PC-9 (cell line): ENCODE data around the gene CRIP2. TPM values are rescaled to one million over a fixed set of nuclear protein-coding genes. Genes with fewer than 3 reads are reported as not detected.

ENCODE experiments used
- BruUV-seq: library from RNA; stranded (reverse); fragments of 400-500 nt; replicated peaks from 2 replicates; lab custom pipeline; 2021; lab: Mats Ljungman, UMichigan
- CTCF ChIA-PET: fragments of 300-600 bp; sonication (Branson Sonifier 250); formaldehyde crosslinking; loops from one replicate; lab custom pipeline; 2022; ENCODE audit warnings: antibody characterized with exemption; lab: Charles Lee
- POLR2A ChIA-PET: fragments of 300-600 bp; sonication (Branson Sonifier 250); formaldehyde crosslinking; loops from one replicate; lab custom pipeline; 2022; ENCODE audit warnings: antibody characterized with exemption; ENCODE audit not compliant: unreplicated experiment; lab: Charles Lee
- DNase-seq, 2 experiments: peaks; one replicate each; pipeline versions ENCODE4 v3.0.0 to v3.0.0-alpha.2; 2015 to 2022; ENCODE audit warnings: mixed read lengths in 1 of 2
- H2AFZ ChIP-seq: fragments of 200-600 bp; sonication (generic); 2 replicates; pipeline ENCODE4 v1.8.1; 2017; ENCODE audit warnings: antibody characterized with exemption
- H3F3A ChIP-seq: fragments of 200-600 bp; sonication (generic); 2 replicates; pipeline ENCODE4 v1.8.1; 2017; ENCODE audit warnings: antibody characterized with exemption, mild to moderate bottlenecking, low read depth; ENCODE audit not compliant: insufficient read depth
- H3K27ac ChIP-seq: fragments of 200-600 bp; sonication (generic); 2 replicates; pipeline ENCODE4 v1.6.1; 2016; ENCODE audit warnings: mixed run types
- H3K27me3 ChIP-seq: fragments of 200-600 bp; sonication (generic); 2 replicates; pipeline ENCODE4 v1.6.1; 2016; ENCODE audit warnings: low read depth, mixed run types; ENCODE audit not compliant: insufficient read depth
- H3K36me3 ChIP-seq: fragments of 200-600 bp; sonication (generic); 2 replicates; pipeline ENCODE4 v1.6.1; 2016; ENCODE audit warnings: low read depth, mixed run types
- H3K4me1 ChIP-seq: fragments of 200-600 bp; sonication (generic); replicated peaks from 2 replicates; pipeline ENCODE4 v1.6.1; 2016; ENCODE audit warnings: mixed run types; ENCODE audit not compliant: insufficient read depth
- H3K4me2 ChIP-seq: fragments of 200-600 bp; sonication (generic); 2 replicates; pipeline ENCODE4 v1.6.1; 2017; ENCODE audit warnings: mixed run types
- H3K4me3 ChIP-seq: fragments of 200-600 bp; sonication (generic); 2 replicates; pipeline ENCODE4 v1.6.1; 2016; ENCODE audit warnings: mixed run types
- H3K79me2 ChIP-seq: fragments of 200-600 bp; sonication (generic); 2 replicates; pipeline ENCODE4 v1.6.1; 2017; ENCODE audit warnings: low read depth, mixed run types
- H3K9me2 ChIP-seq: fragments of 200-600 bp; sonication (generic); 2 replicates; pipeline ENCODE4 v1.8.1; 2017; ENCODE audit warnings: mild to moderate bottlenecking; ENCODE audit not compliant: insufficient read depth
- H3K9me3 ChIP-seq: fragments of 200-600 bp; sonication (generic); 2 replicates; pipeline ENCODE4 v1.8.1; 2016; ENCODE audit warnings: low read depth; ENCODE audit not compliant: insufficient read depth
- H4K20me1 ChIP-seq: fragments of 200-600 bp; sonication (generic); 2 replicates; pipeline ENCODE4 v1.8.1; 2017; ENCODE audit not compliant: insufficient read depth
- CTCF ChIP-seq: fragments of 200-600 bp; sonication (generic); conservative IDR thresholded peaks from 2 replicates; pipeline ENCODE4 v1.6.1; 2017; ENCODE audit warnings: mixed run types, antibody characterized with exemption, mild to moderate bottlenecking, moderate library complexity
- EZH2 ChIP-seq: fragments of 200-600 bp; sonication (generic); IDR thresholded peaks from 2 replicates; pipeline ENCODE4 v1.8.0; 2017; ENCODE audit warnings: antibody characterized with exemption, low read depth
- intact Hi-C: fragments of 100-400 bp; cut with micrococcal nuclease; formaldehyde crosslinking; loops from one replicate; pipeline ENCODE4 v1.10.0; 2022; ENCODE audit not compliant: unreplicated experiment
- total RNA-seq: library from RNA; stranded (reverse); gene quantifications from 2 replicates; pipeline ENCODE4 v1.2.3, GENCODE V29; 2021

CRIP2 gene
- total RNA-seq, 1 experiment from 2014 or later, result 50.2 TPM

- Histone ChIP-seq H2AFZ (no peak overlapping the region), H3K27ac (no peak overlapping the region), H4K20me1 (peaks cover 11% of the 10 kb centered on the region), H3F3A (no peaks in the 10 kb centered on the region), H3K9me2 (no peaks in the 10 kb centered on the region), H3K9me3 (no peaks in the 10 kb centered on the region), H3K36me3 (no peaks in the 10 kb centered on the region), H3K79me2 (no peaks in the 10 kb centered on the region), H3K4me3 (no peak overlapping the region), H3K27me3 (no peaks in the 10 kb centered on the region), H3K4me2 (no peak overlapping the region), H3K4me1 (no peaks in the 10 kb centered on the region)
- CTCF ChIA-PET, result no interaction called here
- intact Hi-C loops, result no loop called here
- TF ChIP-seq CTCF (no peak), EZH2 (no peak)
- BruUV-seq, result no TSS peak
- DNase-seq, result no peak
- POLR2A ChIA-PET, result no interaction called here
These were observed 20.8 kb upstream of the CRIP2 start for GRCh38 chr14:105453847-105454246.

- H4K20me1 ChIP-seq, result peaks cover 4% of the 10 kb centered on the region; the same call in 1 of the 2 replicates
- no peak overlapping the region for H3K27ac ChIP-seq
- TF ChIP-seq CTCF (no peak), EZH2 (no peak)
- H3K27me3 ChIP-seq, result no peaks in the 10 kb centered on the region
- CTCF ChIA-PET, result no interaction called here
- H3K4me2 ChIP-seq, result no peak overlapping the region
- H3F3A ChIP-seq, result no peaks in the 10 kb centered on the region
- H2AFZ ChIP-seq, result no peak overlapping the region
- intact Hi-C loops, result no loop called here
- no peaks in the 10 kb centered on the region for H3K36me3 ChIP-seq
- no peak overlapping the region for H3K4me3 ChIP-seq
- DNase-seq, result no peak
- H3K9me3 ChIP-seq, result no peaks in the 10 kb centered on the region
- no peaks in the 10 kb centered on the region for H3K79me2 ChIP-seq
- POLR2A ChIA-PET, result no interaction called here
- H3K4me1 ChIP-seq, result no peaks in the 10 kb centered on the region
- no peaks in the 10 kb centered on the region for H3K9me2 ChIP-seq
- BruUV-seq, result no TSS peak
These were observed 19.5 kb upstream of the CRIP2 start for GRCh38 chr14:105455086-105455640.

GRCh38 chr14:105455766-105456660 lies 18.6 kb upstream of the CRIP2 start:
- no peak overlapping the region for H3K27ac ChIP-seq
- no peak overlapping the region for H2AFZ ChIP-seq
- no TSS peak for BruUV-seq
- H3K9me3 ChIP-seq, result no peaks in the 10 kb centered on the region
- no peaks in the 10 kb centered on the region for H3K4me1 ChIP-seq
- H3K27me3 ChIP-seq, result no peaks in the 10 kb centered on the region
- no peaks in the 10 kb centered on the region for H3K79me2 ChIP-seq
- TF ChIP-seq CTCF (no peak), EZH2 (no peak)
- CTCF ChIA-PET, result no interaction called here
- POLR2A ChIA-PET, result no interaction called here
- H3F3A ChIP-seq, result no peaks in the 10 kb centered on the region
- H4K20me1 ChIP-seq, result peaks cover 4% of the 10 kb centered on the region
- no peak for DNase-seq
- no peak overlapping the region for H3K4me2 ChIP-seq
- intact Hi-C loops, result no loop called here
- H3K9me2 ChIP-seq, result no peaks in the 10 kb centered on the region
- no peaks in the 10 kb centered on the region for H3K36me3 ChIP-seq
- no peak overlapping the region for H3K4me3 ChIP-seq
